ENCODE data around the gene CADM1. TPM values are rescaled to one million over a fixed set of nuclear protein-coding genes. Genes with fewer than 3 reads are reported as not detected.
A peak's percentile ranks its signal among the peaks of the same experiment; 100 is the strongest.

Gene CADM1
- total and polyA plus RNA-seq, 10 donors, result 1.4 to 18.8 (median 10.4) TPM

DNA sequence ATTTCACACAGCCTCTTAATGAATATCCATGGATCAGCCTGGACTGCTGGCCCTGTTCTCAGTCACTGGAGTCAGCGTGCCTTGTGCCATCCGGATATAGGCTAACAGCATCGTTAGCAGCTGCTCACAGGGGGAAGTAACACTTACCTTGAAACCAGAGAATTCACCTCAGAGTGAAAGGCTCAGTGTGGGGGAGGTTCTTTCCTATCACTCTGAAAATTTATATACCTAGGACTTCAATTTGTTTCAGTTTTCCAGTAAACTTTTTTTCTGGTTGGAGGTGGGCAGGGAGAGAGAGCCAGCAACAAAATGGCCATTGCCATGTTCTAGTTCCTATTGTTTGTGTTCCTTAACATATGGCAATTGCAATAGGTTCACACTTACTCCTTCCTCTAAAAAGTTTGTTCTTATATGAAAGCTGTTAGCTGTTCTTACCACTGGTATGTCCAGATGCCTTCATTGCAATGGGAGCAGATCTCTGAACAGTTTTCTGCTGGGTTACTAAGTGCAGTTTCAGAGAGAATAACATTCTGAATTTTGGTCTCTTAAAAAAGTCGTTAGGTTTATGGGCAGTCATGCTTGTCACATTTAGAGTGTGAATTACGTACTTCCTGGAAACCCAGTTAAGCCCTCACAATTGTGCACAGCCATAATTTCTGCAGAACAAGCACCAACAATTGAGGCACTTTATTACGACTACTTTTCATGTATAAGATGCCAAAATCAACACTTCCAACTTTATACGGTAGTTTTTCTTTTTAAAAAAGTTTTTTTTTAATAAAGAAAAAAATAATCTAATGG, 247.6 kb downstream of the CADM1 start:
- Histone ChIP-seq H3K4me1 (no peaks in the 10 kb centered on the region), H3K27ac (peak overlapping the region in 7 of 8 donors; percentile 1 to 75 (median 46)), H3K36me3 (no peaks in the 10 kb centered on the region), H3K27me3 (replicated peaks in 1 of 7) (no peaks in the 10 kb centered on the region), H3K9me3 (no peaks in the 10 kb centered on the region), H3K4me3 (no peak overlapping the region)
- TF ChIP-seq POLR2A (IDR thresholded peaks at IDR 0.05), result no peak
- no peak for TF ChIP-seq CTCF (IDR thresholded peaks at IDR 0.05 in 8 of 11, conservative IDR thresholded peaks at IDR 0.05 in 3 of 11)
- no peak for TF ChIP-seq POLR2AphosphoS5 (IDR thresholded peaks at IDR 0.05)
- peak; percentile 72 for DNase-seq
- intact Hi-C loops (cut with DNase I; ENCODE audit: low total_unique reads), result no loop called here
- 41 to 44% (median 43%) methylated on average over 7 of the region's 7 CpGs for WGBS, 5 donors

DNA sequence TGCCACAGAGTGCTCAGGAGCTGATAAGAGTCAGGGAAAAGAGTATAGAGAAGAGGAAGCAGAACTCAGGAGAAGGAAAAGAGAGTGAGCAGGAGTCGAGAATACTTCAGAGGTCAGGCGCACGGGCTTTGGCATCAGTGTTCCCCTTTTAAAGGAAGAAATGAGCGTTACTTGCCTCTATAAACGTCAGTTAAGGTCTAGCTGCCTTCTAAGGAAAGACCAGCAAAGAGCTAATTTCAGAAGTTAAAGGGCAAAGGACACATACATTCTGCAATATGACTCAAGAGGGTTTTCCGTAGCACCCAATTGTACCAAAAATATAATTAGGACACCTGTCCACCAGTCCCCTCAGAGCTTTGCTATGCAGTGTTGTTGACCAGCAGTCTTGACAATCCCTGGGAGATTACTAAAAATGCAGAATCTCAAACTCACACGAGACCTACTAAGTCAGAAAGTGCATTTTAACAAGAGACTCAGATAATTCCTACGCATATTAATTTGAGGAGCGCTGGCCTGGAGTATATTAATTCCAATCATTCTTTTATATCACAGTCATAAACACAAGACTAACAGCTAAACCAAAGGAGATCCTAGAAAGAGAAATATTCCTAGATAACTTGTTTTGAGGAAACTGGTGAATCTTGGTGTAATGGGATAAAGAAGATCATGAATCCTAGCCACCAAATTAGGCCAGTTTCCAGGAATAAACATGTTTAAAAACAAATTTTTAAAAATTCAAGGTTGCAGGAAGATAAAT, 249.0 kb downstream of the CADM1 start:
- no peak for DNase-seq
- intact Hi-C loops (cut with DNase I; ENCODE audit: low total_unique reads), result no loop called here

DNA sequence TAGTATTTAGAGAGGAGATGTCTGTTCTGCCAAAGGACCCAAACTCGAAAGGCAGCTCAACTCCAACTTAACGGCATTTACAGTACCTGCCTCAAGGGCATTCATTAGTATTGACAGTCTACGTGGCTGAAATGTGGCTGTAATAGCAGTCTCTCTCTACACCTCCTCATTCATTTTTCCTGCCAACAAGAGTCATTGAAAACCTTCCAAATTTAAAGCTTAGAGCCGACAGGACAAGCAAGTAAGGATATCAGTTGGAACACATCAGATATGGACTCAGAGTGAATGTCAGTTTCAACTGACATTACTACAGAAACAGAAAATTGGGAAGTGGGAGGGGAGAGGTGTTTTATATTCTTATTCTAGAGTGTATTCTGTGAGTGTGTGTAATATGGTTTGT, 253.1 kb downstream of the CADM1 start:
- no peak for DNase-seq
- TF ChIP-seq POLR2A (IDR thresholded peaks at IDR 0.05) (no peak), POLR2AphosphoS5 (IDR thresholded peaks at IDR 0.05) (no peak), CTCF (IDR thresholded peaks at IDR 0.05 in 8 of 11, conservative IDR thresholded peaks at IDR 0.05 in 3 of 11) (no peak)
- intact Hi-C loops (cut with DNase I; ENCODE audit: low total_unique reads), result no loop called here

More for the DNA sequence above, 249.0 kb downstream of the CADM1 start:
- Histone ChIP-seq H3K36me3 (no peaks in the 10 kb centered on the region), H3K9me3 (no peaks in the 10 kb centered on the region), H3K27me3 (replicated peaks in 1 of 7) (no peaks in the 10 kb centered on the region), H3K4me3 (no peak overlapping the region), H3K27ac (peak overlapping the region in 3 of 8 donors; percentile 46 to 75 (median 66)), H3K4me1 (no peaks in the 10 kb centered on the region)
- WGBS, 5 donors, result 50 to 55% (median 53%) methylated on average over 9 of the region's 9 CpGs
- no peak for TF ChIP-seq CTCF (IDR thresholded peaks at IDR 0.05 in 8 of 11, conservative IDR thresholded peaks at IDR 0.05 in 3 of 11)
- TF ChIP-seq POLR2AphosphoS5 (IDR thresholded peaks at IDR 0.05), result no peak
- no peak for TF ChIP-seq POLR2A (IDR thresholded peaks at IDR 0.05)

DNA sequence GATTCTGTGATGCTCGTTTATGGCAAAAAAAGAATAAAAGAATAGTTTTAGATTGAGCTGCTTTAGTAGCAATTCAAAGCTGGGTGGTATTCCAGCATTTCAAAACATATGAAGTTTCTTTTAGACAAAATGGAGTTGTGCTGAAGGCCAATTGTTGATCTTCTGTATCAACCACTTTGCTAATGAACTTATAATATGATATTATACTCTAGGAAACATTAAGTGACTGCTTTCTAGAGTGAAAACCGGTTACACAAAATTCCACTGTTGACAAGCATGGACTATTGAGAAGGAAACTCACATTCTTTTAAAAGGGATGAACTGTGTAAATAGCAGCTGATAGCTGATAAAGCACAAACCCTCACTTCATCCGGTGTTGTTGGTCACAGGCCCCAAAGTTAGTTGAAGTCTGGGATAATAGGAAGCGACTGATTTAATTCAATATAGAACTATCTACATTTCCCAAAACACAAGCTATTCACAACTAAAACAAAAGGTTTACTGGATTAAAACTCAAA, 255.1 kb downstream of the CADM1 start:
- H3K4me3 ChIP-seq, result no peak overlapping the region
- no peak for TF ChIP-seq POLR2A (IDR thresholded peaks at IDR 0.05)
- TF ChIP-seq POLR2AphosphoS5 (IDR thresholded peaks at IDR 0.05), result no peak
- no peak for TF ChIP-seq CTCF (IDR thresholded peaks at IDR 0.05 in 8 of 11, conservative IDR thresholded peaks at IDR 0.05 in 3 of 11)
- no peaks in the 10 kb centered on the region for H3K4me1 ChIP-seq
- 64 to 70% (median 68%) methylated on average over 4 of the region's 4 CpGs for WGBS, 5 donors
- DNase-seq, result no peak
- intact Hi-C loops (cut with DNase I; ENCODE audit: low total_unique reads), result no loop called here
- no peak overlapping the region for H3K27ac ChIP-seq
- no peaks in the 10 kb centered on the region for H3K9me3 ChIP-seq
- no peaks in the 10 kb centered on the region for H3K27me3 ChIP-seq (replicated peaks in 1 of 7)
- H3K36me3 ChIP-seq, result no peaks in the 10 kb centered on the region

More for the DNA sequence above, 253.1 kb downstream of the CADM1 start:
- Histone ChIP-seq H3K4me1 (no peaks in the 10 kb centered on the region), H3K4me3 (no peak overlapping the region), H3K27ac (no peak overlapping the region), H3K27me3 (replicated peaks in 1 of 7) (no peaks in the 10 kb centered on the region), H3K9me3 (no peaks in the 10 kb centered on the region), H3K36me3 (no peaks in the 10 kb centered on the region)
- WGBS, 5 donors, result 72 to 83% (median 79%) methylated on average over 4 of the region's 4 CpGs
